HuH-7 (cell line): Measurements from ENCODE around the gene NKD1.

Experiments
- DNase-seq: peaks from one replicate; pipeline ENCODE4 v3.0.0; 2011; ENCODE audit warnings: low spot score

The NKD1 gene

GRCh38 chr16:50630394-50631020 lies 82.3 kb downstream of the NKD1 start:
- DNase-seq, result no peak

- no peak for DNase-seq
Observed at GRCh38 chr16:50631249-50631984, 83.2 kb downstream of the NKD1 start.

GRCh38 chr16:50631985-50632576 lies 83.9 kb downstream of the NKD1 start:
- no peak for DNase-seq

- DNase-seq, result no peak
Observed at GRCh38 chr16:50632927-50633800, 85.0 kb downstream of the NKD1 start.

GRCh38 chr16:50634090-50634489 lies 85.9 kb downstream of the NKD1 start:
- no peak for DNase-seq

- DNase-seq, result no peak
Observed at GRCh38 chr16:50634947-50635346, 86.8 kb downstream of the NKD1 start.

- DNase-seq, result no peak
Observed at GRCh38 chr16:50635505-50636392, 87.6 kb downstream of the NKD1 start.

- DNase-seq, result no peak
Observed at GRCh38 chr16:50636753-50637374, 88.7 kb downstream of the NKD1 start.

GRCh38 chr16:50637716-50638602 lies 89.8 kb downstream of the NKD1 start:
- no peak for DNase-seq

GRCh38 chr16:50638816-50639670 lies 90.8 kb downstream of the NKD1 start:
- no peak for DNase-seq

- DNase-seq, result no peak
Observed at GRCh38 chr16:50640391-50640790, 92.2 kb downstream of the NKD1 start.

GRCh38 chr16:50640919-50641817 lies 93.0 kb downstream of the NKD1 start:
- DNase-seq, result no peak

- DNase-seq, result no peak
Observed at GRCh38 chr16:50641818-50642187, 93.6 kb downstream of the NKD1 start.

- DNase-seq, result no peak
Observed at GRCh38 chr16:50642349-50642748, 94.2 kb downstream of the NKD1 start.

GRCh38 chr16:50643192-50643591 lies 95.0 kb downstream of the NKD1 start:
- no peak for DNase-seq

- DNase-seq, result no peak
Observed at GRCh38 chr16:50644245-50644644, 96.0 kb downstream of the NKD1 start.

GRCh38 chr16:50644729-50645128 lies 96.5 kb downstream of the NKD1 start:
- DNase-seq, result no peak
